Mammary epithelial cell (primary cell): Measurements from ENCODE around the gene DNAL4.

Experiments
- EZH2 ChIP-seq: IDR thresholded peaks from 2 replicates; pipeline ENCODE4 v1.6.1; 2012; ENCODE audit warnings: low read length, inconsistent platforms, borderline replicate concordance
- TF ChIP-seq, protein P1 (sequence below), 2 donors: IDR thresholded peaks in 1 of 2; conservative IDR thresholded peaks in 1 of 2; 2 replicates each; pipeline ENCODE4 v1.5.1; 2011 to 2012; ENCODE audit warnings: inconsistent platforms in 2 of 2, low read length in 2 of 2, mild to moderate bottlenecking in 2 of 2, control low read depth in 1 of 2, low read depth in 1 of 2; ENCODE audit not compliant: insufficient read depth in 1 of 2; ENCODE audit errors: extremely low read depth in 1 of 2

DNA sequence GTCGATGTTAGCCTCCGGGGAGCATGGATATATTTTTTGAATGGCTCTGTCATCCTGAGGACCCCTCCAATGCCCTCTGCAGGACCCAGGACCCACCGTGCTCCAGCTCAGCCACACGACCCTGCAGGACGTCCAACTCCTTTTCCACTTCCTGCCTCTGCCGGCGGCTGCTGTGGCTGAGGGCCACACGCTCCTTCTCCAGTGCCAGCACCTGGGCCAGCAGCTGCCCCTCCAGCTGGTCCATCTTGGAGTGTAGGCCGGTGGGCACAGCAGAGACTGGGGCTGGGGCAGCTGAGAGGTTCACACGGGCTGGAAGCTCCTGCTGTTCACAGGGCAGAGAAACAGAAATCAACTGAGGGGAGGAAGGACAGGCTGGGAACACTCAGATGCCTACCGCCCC is 34.2 kb upstream of the DNAL4 start:
- TF ChIP-seq, protein P1, sequence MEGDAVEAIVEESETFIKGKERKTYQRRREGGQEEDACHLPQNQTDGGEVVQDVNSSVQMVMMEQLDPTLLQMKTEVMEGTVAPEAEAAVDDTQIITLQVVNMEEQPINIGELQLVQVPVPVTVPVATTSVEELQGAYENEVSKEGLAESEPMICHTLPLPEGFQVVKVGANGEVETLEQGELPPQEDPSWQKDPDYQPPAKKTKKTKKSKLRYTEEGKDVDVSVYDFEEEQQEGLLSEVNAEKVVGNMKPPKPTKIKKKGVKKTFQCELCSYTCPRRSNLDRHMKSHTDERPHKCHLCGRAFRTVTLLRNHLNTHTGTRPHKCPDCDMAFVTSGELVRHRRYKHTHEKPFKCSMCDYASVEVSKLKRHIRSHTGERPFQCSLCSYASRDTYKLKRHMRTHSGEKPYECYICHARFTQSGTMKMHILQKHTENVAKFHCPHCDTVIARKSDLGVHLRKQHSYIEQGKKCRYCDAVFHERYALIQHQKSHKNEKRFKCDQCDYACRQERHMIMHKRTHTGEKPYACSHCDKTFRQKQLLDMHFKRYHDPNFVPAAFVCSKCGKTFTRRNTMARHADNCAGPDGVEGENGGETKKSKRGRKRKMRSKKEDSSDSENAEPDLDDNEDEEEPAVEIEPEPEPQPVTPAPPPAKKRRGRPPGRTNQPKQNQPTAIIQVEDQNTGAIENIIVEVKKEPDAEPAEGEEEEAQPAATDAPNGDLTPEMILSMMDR (conservative IDR thresholded peaks at IDR 0.05 in 1 of 2, IDR thresholded peaks at IDR 0.05 in 1 of 2; ENCODE audit: extremely low read depth in 1 of 2, insufficient read depth in 1 of 2, low read depth in 1 of 2, low read length in 2 of 2), result no peak
- TF ChIP-seq EZH2, result no peak
